Activated CD8-positive, alpha-beta T cell treated with anti-CD3 and anti-CD28 coated beads, Interleukin-2, amount 10 ng/mL, durations not matched to agents 7 days and 5 days (primary cell): ENCODE data around the gene EIF2S2. TPM values are rescaled to one million over a fixed set of nuclear protein-coding genes. Genes with fewer than 3 reads are reported as not detected.
A peak's percentile ranks its signal among the peaks of the same experiment; 100 is the strongest.

Experiments used
- ATAC-seq: fragments of 150-1000 bp; cut with Tn5 transposase; one replicate; pipeline ENCODE4 v1.10.0; 2021; ENCODE audit warnings: moderate library complexity
- CTCF ChIA-PET: fragments of 350-600 bp; sonication (Branson Sonifier 250); formaldehyde crosslinking; loops from one replicate; lab custom pipeline; 2021; ENCODE audit warnings: antibody characterized with exemption; lab: Charles Lee
- POLR2A ChIA-PET: fragments of 350-600 bp; sonication (Branson Sonifier 250); formaldehyde crosslinking; loops from one replicate; lab custom pipeline; 2021; ENCODE audit warnings: antibody characterized with exemption; lab: Charles Lee
- DNase-seq: peaks from one replicate; pipeline ENCODE4 v3.0.0-alpha.2; 2020
- H3K27ac Mint-ChIP-seq: one replicate; pipeline ENCODE4 v1.8.0; 2021; ENCODE audit warnings: mild to moderate bottlenecking, mixed read lengths
- H3K27me3 Mint-ChIP-seq: one replicate; pipeline ENCODE4 v1.8.0; 2021; ENCODE audit warnings: low read depth, mixed read lengths
- H3K36me3 Mint-ChIP-seq: one replicate; pipeline ENCODE4 v1.8.0; 2021; ENCODE audit warnings: low read depth, mixed read lengths
- H3K4me1 Mint-ChIP-seq: one replicate; pipeline ENCODE4 v1.8.0; 2021; ENCODE audit warnings: low read depth, mixed read lengths
- H3K4me3 Mint-ChIP-seq: one replicate; pipeline ENCODE4 v1.8.0; 2021; ENCODE audit warnings: mild to moderate bottlenecking, mixed read lengths
- H3K9me3 Mint-ChIP-seq: one replicate; pipeline ENCODE4 v1.8.0; 2022; ENCODE audit warnings: mixed read lengths; ENCODE audit not compliant: insufficient read depth
- total RNA-seq, 2 experiments: library from RNA; stranded (reverse); gene quantifications; one replicate each; pipeline ENCODE4 v1.2.3, GENCODE V29; 2021

EIF2S2 gene
- total RNA-seq, 2 experiments from 2014 or later = 94.4 to 94.7 TPM

- H3K27ac Mint-ChIP-seq = peak overlapping the region; percentile 37
- ChIA-PET POLR2A (no interaction called here), CTCF (interaction anchor here (1.4 kb wide), 1 partner anchor 125 kb away, joined by 4 read pairs; no protein-coding TSS in a partner anchor)
- peaks cover 31% of the 10 kb centered on the region for H3K36me3 Mint-ChIP-seq
- ATAC-seq = no peak
- H3K4me3 Mint-ChIP-seq = no peak overlapping the region
- H3K4me1 Mint-ChIP-seq = peaks cover 17% of the 10 kb centered on the region
- DNase-seq = no peak
- no peaks in the 10 kb centered on the region for H3K9me3 Mint-ChIP-seq
- no peaks in the 10 kb centered on the region for H3K27me3 Mint-ChIP-seq
Observed at GRCh38 chr20:34072076-34072475, 40.0 kb downstream of the EIF2S2 start.

GRCh38 chr20:34070859-34071258 lies 41.2 kb downstream of the EIF2S2 start:
- ATAC-seq (no peak), DNase-seq (no peak)
- CTCF ChIA-PET = interaction anchor here (1.4 to 4.1 kb wide), 2 partner anchors 156 to 381 kb away, joined by 3 to 29 read pairs; no protein-coding TSS in a partner anchor
- POLR2A ChIA-PET = no interaction called here
- Mint-ChIP-seq H3K9me3 (no peaks in the 10 kb centered on the region), H3K4me3 (no peak overlapping the region), H3K27me3 (no peaks in the 10 kb centered on the region), H3K36me3 (peaks cover 22% of the 10 kb centered on the region), H3K27ac (no peak overlapping the region), H3K4me1 (peaks cover 17% of the 10 kb centered on the region)

GRCh38 chr20:34070079-34070439 lies 42.0 kb downstream of the EIF2S2 start:
- ChIA-PET CTCF (interaction anchor here (0.9 to 4.1 kb wide), 14 partner anchors 8 to 380 kb away, joined by 3 to 29 read pairs (median 6); no protein-coding TSS in a partner anchor), POLR2A (no interaction called here)
- no peak for ATAC-seq
- Mint-ChIP-seq H3K36me3 (peaks cover 24% of the 10 kb centered on the region), H3K27ac (no peak overlapping the region), H3K4me3 (no peak overlapping the region), H3K9me3 (no peaks in the 10 kb centered on the region), H3K27me3 (no peaks in the 10 kb centered on the region), H3K4me1 (peaks cover 19% of the 10 kb centered on the region)
- no peak for DNase-seq

DNA sequence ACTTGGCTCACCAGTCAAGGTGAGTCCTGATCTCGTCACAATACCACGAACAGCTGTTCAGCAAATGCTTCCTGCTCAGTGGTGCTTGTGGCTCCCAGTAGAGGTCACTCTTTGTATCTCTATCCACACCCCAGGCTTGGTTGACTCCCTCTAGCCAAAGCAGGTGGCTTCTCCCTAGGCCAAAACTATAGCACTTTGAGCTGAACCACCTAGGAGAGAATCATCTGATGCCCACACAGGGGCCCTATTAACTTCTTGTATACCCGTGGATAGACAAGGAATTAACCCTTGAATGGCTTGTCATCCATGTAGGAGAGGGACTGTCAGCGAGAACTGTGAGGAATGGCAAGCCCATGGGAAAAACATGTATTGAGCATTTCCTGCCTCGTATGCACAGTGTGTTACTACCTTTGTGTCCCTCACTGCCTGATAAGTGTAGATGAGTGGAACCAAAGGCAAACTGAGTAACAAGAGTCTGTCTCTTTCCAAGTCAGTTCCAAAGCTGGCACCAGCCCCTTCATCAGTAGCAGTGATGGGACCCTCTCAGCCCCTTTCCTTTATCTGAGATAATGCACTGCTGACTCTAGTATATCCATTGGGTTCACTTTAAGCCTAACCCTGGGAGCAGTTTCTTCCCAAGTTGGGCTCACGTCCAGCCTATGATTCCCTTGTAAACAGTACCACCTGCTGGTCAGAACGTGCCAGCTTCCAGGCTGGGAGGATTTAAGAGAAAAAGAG lies 42.5 kb downstream of the EIF2S2 start:
- Mint-ChIP-seq H3K9me3 (no peaks in the 10 kb centered on the region), H3K4me3 (no peak overlapping the region), H3K36me3 (peaks cover 28% of the 10 kb centered on the region), H3K27ac (no peak overlapping the region), H3K27me3 (no peaks in the 10 kb centered on the region), H3K4me1 (peaks cover 19% of the 10 kb centered on the region)
- ATAC-seq = peak; percentile 78
- ChIA-PET POLR2A (no interaction called here), CTCF (interaction anchor here (0.8 to 4.1 kb wide), 25 partner anchors 9 to 380 kb away, joined by 3 to 29 read pairs (median 4); no protein-coding TSS in a partner anchor)
- peak; percentile 67 for DNase-seq

DNA sequence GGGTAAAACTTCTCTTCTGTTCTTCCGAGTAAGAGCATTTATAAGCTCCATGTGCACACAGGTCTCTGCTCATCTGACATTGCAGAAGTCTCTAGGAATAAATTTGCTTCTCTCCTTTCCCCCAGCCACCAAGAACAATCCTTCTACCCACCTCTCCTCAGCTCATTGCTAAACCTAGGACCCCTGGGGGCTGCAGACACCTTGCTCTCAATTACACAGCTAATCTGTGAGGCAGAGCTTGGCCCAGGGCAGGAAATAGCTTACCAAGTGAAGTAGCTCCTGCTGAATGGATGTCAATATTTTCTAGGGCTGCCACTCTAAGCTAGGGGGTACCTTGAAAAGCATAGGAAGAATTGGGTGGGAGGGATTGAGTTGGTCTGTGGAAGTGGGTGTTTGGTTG lies 44.0 kb downstream of the EIF2S2 start:
- Mint-ChIP-seq H3K36me3 (peaks cover 21% of the 10 kb centered on the region), H3K27ac (no peak overlapping the region), H3K9me3 (no peaks in the 10 kb centered on the region), H3K27me3 (no peaks in the 10 kb centered on the region), H3K4me3 (no peak overlapping the region), H3K4me1 (peaks cover 21% of the 10 kb centered on the region)
- POLR2A ChIA-PET = interaction anchor here (0.9 kb wide), 1 partner anchor 44 kb away, joined by 4 read pairs; the partner anchor contains the start of gene EIF2S2
- CTCF ChIA-PET = interaction anchor here (0.8 to 4.1 kb wide), 10 partner anchors 10 to 275 kb away, joined by 3 to 29 read pairs (median 6); no protein-coding TSS in a partner anchor
- DNase-seq (no peak), ATAC-seq (no peak)

DNA sequence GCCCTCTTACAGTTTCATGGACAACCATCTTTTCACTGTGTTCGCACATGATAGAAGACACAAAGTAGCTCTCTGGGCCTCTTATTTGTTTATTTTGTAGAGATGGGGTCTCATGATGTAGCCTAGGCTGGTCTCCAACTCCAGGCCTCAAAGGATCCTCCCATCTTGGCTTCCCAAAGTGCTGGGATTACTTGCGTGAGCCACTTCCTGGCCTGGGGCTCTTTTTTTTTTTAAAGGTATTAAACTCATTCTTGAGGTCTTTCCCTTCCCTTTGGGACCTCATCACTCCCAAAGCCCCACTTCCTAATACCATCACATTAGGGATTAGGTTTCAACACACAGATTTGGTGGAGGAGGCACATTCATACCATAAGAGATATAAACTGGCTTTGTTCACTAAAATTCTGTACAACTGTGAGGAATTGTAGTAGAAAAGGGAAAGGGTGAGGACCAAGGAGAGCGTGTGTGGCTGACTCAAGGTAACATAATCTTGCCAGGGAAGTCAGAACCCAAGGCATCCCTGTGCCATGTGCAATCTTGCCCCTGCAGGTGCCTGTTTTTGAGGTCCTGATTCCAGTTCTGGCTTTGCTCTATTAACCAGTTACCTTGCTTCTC lies 45.5 kb downstream of the EIF2S2 start:
- H3K4me1 Mint-ChIP-seq = peaks cover 26% of the 10 kb centered on the region

DNA sequence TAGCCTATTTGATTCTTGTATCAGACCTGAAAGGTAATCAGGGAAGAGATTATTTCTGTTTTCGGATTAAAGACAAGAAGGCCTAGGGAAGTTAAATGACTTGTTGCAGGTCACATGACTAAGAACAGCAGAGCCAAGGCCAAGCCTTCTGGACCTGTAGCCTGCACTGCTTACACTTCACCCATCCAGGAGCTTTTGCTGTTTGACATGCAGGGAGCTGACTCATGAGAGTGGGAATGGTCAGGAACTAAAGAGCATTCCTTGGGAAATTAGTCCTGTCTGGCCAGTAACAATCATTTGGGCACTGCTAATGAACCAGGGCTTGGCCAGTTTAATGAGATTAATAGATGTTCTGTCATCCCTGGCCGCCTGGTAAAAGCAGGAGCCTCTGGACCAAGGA lies 46.8 kb downstream of the EIF2S2 start:
- DNase-seq (no peak), ATAC-seq (no peak)
- Mint-ChIP-seq H3K27ac (no peak overlapping the region), H3K4me1 (peaks cover 32% of the 10 kb centered on the region), H3K27me3 (no peaks in the 10 kb centered on the region), H3K4me3 (no peak overlapping the region), H3K36me3 (peaks cover 12% of the 10 kb centered on the region), H3K9me3 (no peaks in the 10 kb centered on the region)
- ChIA-PET CTCF (no interaction called here), POLR2A (no interaction called here)

More for the DNA sequence above, 45.5 kb downstream of the EIF2S2 start:
- ATAC-seq = no peak
- no peak overlapping the region for H3K27ac Mint-ChIP-seq
- CTCF ChIA-PET = no interaction called here
- POLR2A ChIA-PET = no interaction called here
- H3K36me3 Mint-ChIP-seq = peaks cover 12% of the 10 kb centered on the region
- no peak overlapping the region for H3K4me3 Mint-ChIP-seq
- no peaks in the 10 kb centered on the region for H3K9me3 Mint-ChIP-seq
- no peak for DNase-seq
- no peaks in the 10 kb centered on the region for H3K27me3 Mint-ChIP-seq

- Mint-ChIP-seq H3K36me3 (peaks cover 12% of the 10 kb centered on the region), H3K27me3 (no peaks in the 10 kb centered on the region), H3K4me1 (peaks cover 35% of the 10 kb centered on the region), H3K9me3 (no peaks in the 10 kb centered on the region), H3K27ac (peak overlapping the region; percentile 18), H3K4me3 (no peak overlapping the region)
- ATAC-seq = no peak
- ChIA-PET CTCF (no interaction called here), POLR2A (no interaction called here)
- no peak for DNase-seq
Observed at GRCh38 chr20:34064286-34064685, 47.8 kb downstream of the EIF2S2 start.

DNA sequence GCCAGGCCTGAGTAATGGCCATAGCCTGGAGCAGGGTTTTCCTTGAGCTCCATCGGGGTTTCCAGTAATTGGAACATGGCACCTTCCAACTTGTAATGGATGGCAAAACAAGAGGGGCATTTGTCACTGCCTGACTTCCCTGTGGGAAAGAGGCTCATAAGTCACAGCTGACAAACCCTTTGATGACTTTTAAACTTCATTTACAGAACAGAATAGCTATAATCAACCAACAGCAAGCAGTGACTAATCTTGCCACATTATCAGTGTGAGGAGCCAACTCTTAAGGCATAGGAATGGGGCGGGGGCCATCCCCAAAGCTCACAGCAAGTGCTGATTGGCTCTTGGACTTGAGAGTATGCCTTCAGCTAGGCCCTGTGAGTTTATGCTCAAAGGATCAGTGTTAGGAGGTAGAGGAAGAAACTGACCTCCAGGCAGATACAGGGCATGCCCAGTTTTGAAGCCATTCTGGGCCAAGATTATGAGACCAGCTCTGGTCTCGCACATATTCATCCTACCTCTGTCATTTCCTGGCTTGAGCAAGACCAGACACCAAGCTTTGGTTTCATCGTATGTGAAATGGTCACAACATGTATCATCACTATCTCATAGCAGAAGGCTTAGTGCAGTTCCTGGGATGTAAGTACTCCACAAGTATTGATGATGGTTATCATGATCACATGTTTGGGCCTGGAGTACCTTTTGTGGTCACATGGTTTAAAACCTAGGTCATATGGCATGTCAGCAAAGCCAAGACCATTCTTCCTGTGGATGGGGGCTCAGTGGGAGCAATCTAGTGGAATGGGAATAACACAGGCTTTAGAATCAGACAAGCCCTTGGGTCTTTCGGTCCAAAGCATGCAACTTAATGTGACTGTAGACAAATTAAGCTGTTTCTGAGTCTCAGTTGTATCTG lies 49.2 kb downstream of the EIF2S2 start:
- DNase-seq (no peak), ATAC-seq (no peak)
- CTCF ChIA-PET = interaction anchor here (0.9 to 1.2 kb wide), 3 partner anchors 12 to 200 kb away, joined by 3 read pairs; no protein-coding TSS in a partner anchor
- POLR2A ChIA-PET = no interaction called here
- Mint-ChIP-seq H3K9me3 (no peaks in the 10 kb centered on the region), H3K4me1 (peaks cover 35% of the 10 kb centered on the region), H3K4me3 (no peak overlapping the region), H3K36me3 (peaks cover 12% of the 10 kb centered on the region), H3K27me3 (no peaks in the 10 kb centered on the region), H3K27ac (no peak overlapping the region)

GRCh38 chr20:34061695-34062094 lies 50.3 kb downstream of the EIF2S2 start:
- H3K4me3 Mint-ChIP-seq = no peak overlapping the region
- peaks cover 12% of the 10 kb centered on the region for H3K36me3 Mint-ChIP-seq
- peaks cover 37% of the 10 kb centered on the region for H3K4me1 Mint-ChIP-seq
- H3K27ac Mint-ChIP-seq = peak overlapping the region; percentile 23
- ChIA-PET CTCF (no interaction called here), POLR2A (no interaction called here)
- no peaks in the 10 kb centered on the region for H3K9me3 Mint-ChIP-seq
- no peak for DNase-seq
- H3K27me3 Mint-ChIP-seq = no peaks in the 10 kb centered on the region
- no peak for ATAC-seq

DNA sequence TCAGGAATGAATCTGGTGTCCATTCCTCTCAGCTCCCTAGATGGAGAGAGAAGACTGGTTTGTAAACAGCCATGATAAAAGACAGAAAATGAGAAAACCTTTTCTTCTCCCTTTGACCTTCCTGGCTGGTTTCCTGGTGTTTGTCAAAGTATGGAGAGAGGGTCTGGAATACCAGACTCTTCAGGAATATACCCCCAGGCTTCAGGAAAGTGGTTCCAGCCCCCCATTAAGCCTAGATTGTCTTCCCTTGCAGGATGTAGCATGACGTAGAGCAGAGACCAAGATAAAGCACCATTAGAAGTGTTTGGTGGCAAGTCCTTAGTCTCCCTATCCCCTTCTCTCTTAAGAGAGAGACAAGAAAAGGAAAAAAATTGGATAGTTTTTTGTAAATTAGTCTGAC lies 51.1 kb downstream of the EIF2S2 start:
- CTCF ChIA-PET = interaction anchor here (1.3 kb wide), 1 partner anchor 9 kb away, joined by 5 read pairs; no protein-coding TSS in a partner anchor
- H3K27me3 Mint-ChIP-seq = no peaks in the 10 kb centered on the region
- DNase-seq = no peak
- H3K27ac Mint-ChIP-seq = no peak overlapping the region
- H3K36me3 Mint-ChIP-seq = peaks cover 12% of the 10 kb centered on the region
- no peak overlapping the region for H3K4me3 Mint-ChIP-seq
- no peak for ATAC-seq
- H3K4me1 Mint-ChIP-seq = peaks cover 39% of the 10 kb centered on the region
- POLR2A ChIA-PET = no interaction called here
- H3K9me3 Mint-ChIP-seq = no peaks in the 10 kb centered on the region
